Measurements from ENCODE around the gene WDR17. TPM values are rescaled to one million over a fixed set of nuclear protein-coding genes. Genes with fewer than 3 reads are reported as not detected.

WDR17 gene
- total and polyA plus RNA-seq, 2 donors (not counting 3 experiments of a cell fraction or from before 2014, with no cell fraction given) = 0.07 to 0.42 TPM

GRCh38 chr4:176063718-176064117 lies 1.9 kb upstream of the WDR17 start:
- Histone ChIP-seq H4K20me1 (replicated peaks; ENCODE audit: control insufficient read depth, extremely low read depth, insufficient read depth, low read length) (no peaks in the 10 kb centered on the region), H3K4me1 (ENCODE audit: control insufficient read depth, extremely low read depth, insufficient read depth, low read length) (no peaks in the 10 kb centered on the region), H3K9me3 (replicated peaks; ENCODE audit: control insufficient read depth, insufficient read depth, low read length) (no peaks in the 10 kb centered on the region), H3K36me3 (ENCODE audit: control insufficient read depth in 2 of 2, extremely low read depth in 1 of 2, insufficient read depth in 2 of 2, low read length in 2 of 2) (no peaks in the 10 kb centered on the region), H3K79me2 (ENCODE audit: control insufficient read depth, insufficient read depth, low read length) (no peaks in the 10 kb centered on the region), H2AFZ (ENCODE audit: low read depth, low read length) (no peak overlapping the region), H3K9ac (replicated peaks; ENCODE audit: extremely low read depth, insufficient read depth, low read length) (no peak overlapping the region), H3K4me3 (replicated peaks in 1 of 3; ENCODE audit: insufficient read depth in 1 of 3, low read depth in 1 of 3, low read length in 3 of 3) (no peak overlapping the region), H3K27ac (ENCODE audit: insufficient read depth, low read depth, low read length) (no peak overlapping the region), H3K27me3 (ENCODE audit: control insufficient read depth in 2 of 2, insufficient read depth in 2 of 2, low read length in 2 of 2) (peaks cover 0 to 3% of the 10 kb centered on the region in 2 experiments), H3K4me2 (ENCODE audit: insufficient read depth, low read length) (no peak overlapping the region), H3K9me1 (replicated peaks; ENCODE audit: control insufficient read depth, extremely low read depth, insufficient read depth, low read length) (no peaks in the 10 kb centered on the region)
- ChIA-PET CTCF (no interaction called here), POLR2A (no interaction called here)
- intact Hi-C loops (cut with micrococcal nuclease) = no loop called here
- DNase-seq (ENCODE audit: low read depth, low spot score) (no peak), FAIRE-seq (no peak)
- TF ChIP-seq EZH2 (IDR thresholded peaks at IDR 0.05; ENCODE audit: borderline replicate concordance, low read depth, low read length, severe bottlenecking) (no peak), CTCF (IDR thresholded peaks at IDR 0.05; ENCODE audit: extremely low read depth in 1 of 2, insufficient read depth in 1 of 2, low read depth in 1 of 2, low read length in 2 of 2) (no peak), MYC (IDR thresholded peaks at IDR 0.05; ENCODE audit: low read depth, low read length) (no peak), POLR2A (IDR thresholded peaks at IDR 0.05; ENCODE audit: low read depth, low read length) (no peak), GATA2 (IDR thresholded peaks at IDR 0.05; ENCODE audit: insufficient read depth, insufficient read length, low read depth, low read length) (no peak), MAX (IDR thresholded peaks at IDR 0.05; ENCODE audit: insufficient read depth, insufficient read length) (no peak), JUN (IDR thresholded peaks at IDR 0.05; ENCODE audit: borderline replicate concordance, insufficient read depth, insufficient read length, low read depth) (no peak), FOS (IDR thresholded peaks at IDR 0.05; ENCODE audit: borderline replicate concordance, insufficient read depth, low read length) (no peak), POLR2AphosphoS5 (IDR thresholded peaks at IDR 0.05; ENCODE audit: insufficient read depth, low read depth, low read length) (no peak)
- dilution Hi-C loops (cut with MboI; ENCODE audit: extremely low pct_ligation_motif_present, low sequenced_read_pairs) = no loop called here
- BruUV-seq (replicated peaks) = no TSS peak

All from endothelial cell of umbilical vein (primary cell).